ENCODE data around the gene ZMYND10. TPM values are rescaled to one million over a fixed set of nuclear protein-coding genes. Genes with fewer than 3 reads are reported as not detected.

ZMYND10 gene
- total and polyA plus RNA-seq, 8 donors = 1.6 to 25.5 (median 17.2) TPM

GRCh38 chr3:50383750-50384149 lies 38.2 kb upstream of the ZMYND10 start:
- H3K9me3 ChIP-seq = no peaks in the 10 kb centered on the region
- DNase-seq (no peak), ATAC-seq (no peak)
- no peaks in the 10 kb centered on the region for H3K36me3 ChIP-seq
- no peaks in the 10 kb centered on the region for H3K27me3 ChIP-seq
- H3K4me3 ChIP-seq = no peak overlapping the region
- H3K4me1 ChIP-seq = no peaks in the 10 kb centered on the region
- intact Hi-C loops (cut with DNase I) = no loop called here
- H3K27ac ChIP-seq = no peak overlapping the region
- TF ChIP-seq, protein P1, sequence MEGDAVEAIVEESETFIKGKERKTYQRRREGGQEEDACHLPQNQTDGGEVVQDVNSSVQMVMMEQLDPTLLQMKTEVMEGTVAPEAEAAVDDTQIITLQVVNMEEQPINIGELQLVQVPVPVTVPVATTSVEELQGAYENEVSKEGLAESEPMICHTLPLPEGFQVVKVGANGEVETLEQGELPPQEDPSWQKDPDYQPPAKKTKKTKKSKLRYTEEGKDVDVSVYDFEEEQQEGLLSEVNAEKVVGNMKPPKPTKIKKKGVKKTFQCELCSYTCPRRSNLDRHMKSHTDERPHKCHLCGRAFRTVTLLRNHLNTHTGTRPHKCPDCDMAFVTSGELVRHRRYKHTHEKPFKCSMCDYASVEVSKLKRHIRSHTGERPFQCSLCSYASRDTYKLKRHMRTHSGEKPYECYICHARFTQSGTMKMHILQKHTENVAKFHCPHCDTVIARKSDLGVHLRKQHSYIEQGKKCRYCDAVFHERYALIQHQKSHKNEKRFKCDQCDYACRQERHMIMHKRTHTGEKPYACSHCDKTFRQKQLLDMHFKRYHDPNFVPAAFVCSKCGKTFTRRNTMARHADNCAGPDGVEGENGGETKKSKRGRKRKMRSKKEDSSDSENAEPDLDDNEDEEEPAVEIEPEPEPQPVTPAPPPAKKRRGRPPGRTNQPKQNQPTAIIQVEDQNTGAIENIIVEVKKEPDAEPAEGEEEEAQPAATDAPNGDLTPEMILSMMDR (IDR thresholded peaks at IDR 0.05) = no peak

GRCh38 chr3:50382722-50383121 lies 37.2 kb upstream of the ZMYND10 start:
- intact Hi-C loops (cut with DNase I) = no loop called here

GRCh38 chr3:50381383-50381782 lies 35.9 kb upstream of the ZMYND10 start:
- intact Hi-C loops (cut with DNase I) = no loop called here
- Histone ChIP-seq H3K27ac (no peak overlapping the region), H3K4me3 (no peak overlapping the region), H3K9me3 (no peaks in the 10 kb centered on the region), H3K27me3 (no peaks in the 10 kb centered on the region), H3K4me1 (no peaks in the 10 kb centered on the region), H3K36me3 (no peaks in the 10 kb centered on the region)
- no peak for ATAC-seq
- TF ChIP-seq, protein P1 (IDR thresholded peaks at IDR 0.05) = no peak
- DNase-seq = no peak

More at GRCh38 chr3:50382722-50383121, 37.2 kb upstream of the ZMYND10 start:
- ATAC-seq (no peak), DNase-seq (no peak)
- no peak overlapping the region for H3K27ac ChIP-seq
- H3K4me1 ChIP-seq = no peaks in the 10 kb centered on the region
- H3K36me3 ChIP-seq = no peaks in the 10 kb centered on the region
- TF ChIP-seq, protein P1 (IDR thresholded peaks at IDR 0.05) = no peak
- H3K27me3 ChIP-seq = no peaks in the 10 kb centered on the region
- no peaks in the 10 kb centered on the region for H3K9me3 ChIP-seq
- no peak overlapping the region for H3K4me3 ChIP-seq

GRCh38 chr3:50380405-50381085 lies 35.0 kb upstream of the ZMYND10 start:
- ATAC-seq (no peak), DNase-seq (no peak)
- H3K4me3 ChIP-seq = no peak overlapping the region
- no peak overlapping the region for H3K27ac ChIP-seq
- no peaks in the 10 kb centered on the region for H3K9me3 ChIP-seq
- no peaks in the 10 kb centered on the region for H3K4me1 ChIP-seq
- intact Hi-C loops (cut with DNase I) = no loop called here
- H3K27me3 ChIP-seq = no peaks in the 10 kb centered on the region
- H3K36me3 ChIP-seq = no peaks in the 10 kb centered on the region
- TF ChIP-seq, protein P1 (IDR thresholded peaks at IDR 0.05) = no peak

DNA sequence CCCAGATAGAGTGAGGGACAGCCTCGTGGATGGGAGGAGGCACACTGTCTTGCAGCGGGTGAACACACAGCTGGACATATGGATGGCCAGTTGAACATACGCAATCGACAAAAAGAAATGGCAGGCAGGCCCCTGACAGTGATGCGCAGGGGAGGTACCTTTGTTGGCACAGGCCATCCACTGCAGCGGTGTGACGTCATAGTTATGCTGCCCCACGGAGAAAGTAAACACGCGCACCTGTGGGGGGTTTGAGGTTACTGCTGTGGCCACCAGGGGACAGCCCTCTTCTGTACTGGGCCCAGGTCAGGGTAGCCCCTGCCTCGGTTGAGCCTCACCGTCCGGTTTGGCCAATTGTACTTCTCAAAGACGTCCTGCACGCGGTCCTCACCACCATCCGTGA lies 33.2 kb upstream of the ZMYND10 start:
- Histone ChIP-seq H3K4me1 (no peaks in the 10 kb centered on the region), H3K9me3 (no peaks in the 10 kb centered on the region), H3K27ac (no peak overlapping the region), H3K36me3 (no peaks in the 10 kb centered on the region), H3K4me3 (no peak overlapping the region), H3K27me3 (no peaks in the 10 kb centered on the region)
- TF ChIP-seq, protein P1 (IDR thresholded peaks at IDR 0.05) = no peak
- DNase-seq (no peak), ATAC-seq (no peak)
- intact Hi-C loops (cut with DNase I) = loop anchor here in 1 of 2 donors (10.0 kb wide), 1 partner anchor 156 kb away; no protein-coding TSS in a partner anchor

Measured in left lung (tissue), 10 donors.